ENCODE results near the gene CALU. TPM values are rescaled to one million over a fixed set of nuclear protein-coding genes. Genes with fewer than 3 reads are reported as not detected.
A peak's percentile ranks its signal among the peaks of the same experiment; 100 is the strongest.

Gene CALU
- polyA plus RNA-seq, 1 donor (not counting 4 experiments of a cell fraction or from before 2014, with no cell fraction given), result 155 TPM

- peak overlapping the region; percentile 62 to 70 (median 69) for H3K4me3 ChIP-seq (ENCODE audit: control insufficient read depth in 2 of 3, extremely low read depth in 1 of 3, insufficient read depth in 2 of 3, low read depth in 1 of 3, low read length in 3 of 3)
- peak overlapping the region; percentile 80 for H2AFZ ChIP-seq (ENCODE audit: control insufficient read depth, low read length)
- no peaks in the 10 kb centered on the region for H3K4me1 ChIP-seq (ENCODE audit: control insufficient read depth, extremely low read depth, insufficient read depth, low read length)
- no peaks in the 10 kb centered on the region for H3K36me3 ChIP-seq (ENCODE audit: control insufficient read depth in 2 of 2, extremely low read depth in 1 of 2, insufficient read depth in 2 of 2, low read length in 2 of 2)
- no peak for FAIRE-seq
- no peaks in the 10 kb centered on the region for H4K20me1 ChIP-seq (ENCODE audit: control insufficient read depth, extremely low read depth, insufficient read depth, low read length)
- no peak for TF ChIP-seq EZH2 (IDR thresholded peaks at IDR 0.05; ENCODE audit: low read length)
- TF ChIP-seq, protein P1, sequence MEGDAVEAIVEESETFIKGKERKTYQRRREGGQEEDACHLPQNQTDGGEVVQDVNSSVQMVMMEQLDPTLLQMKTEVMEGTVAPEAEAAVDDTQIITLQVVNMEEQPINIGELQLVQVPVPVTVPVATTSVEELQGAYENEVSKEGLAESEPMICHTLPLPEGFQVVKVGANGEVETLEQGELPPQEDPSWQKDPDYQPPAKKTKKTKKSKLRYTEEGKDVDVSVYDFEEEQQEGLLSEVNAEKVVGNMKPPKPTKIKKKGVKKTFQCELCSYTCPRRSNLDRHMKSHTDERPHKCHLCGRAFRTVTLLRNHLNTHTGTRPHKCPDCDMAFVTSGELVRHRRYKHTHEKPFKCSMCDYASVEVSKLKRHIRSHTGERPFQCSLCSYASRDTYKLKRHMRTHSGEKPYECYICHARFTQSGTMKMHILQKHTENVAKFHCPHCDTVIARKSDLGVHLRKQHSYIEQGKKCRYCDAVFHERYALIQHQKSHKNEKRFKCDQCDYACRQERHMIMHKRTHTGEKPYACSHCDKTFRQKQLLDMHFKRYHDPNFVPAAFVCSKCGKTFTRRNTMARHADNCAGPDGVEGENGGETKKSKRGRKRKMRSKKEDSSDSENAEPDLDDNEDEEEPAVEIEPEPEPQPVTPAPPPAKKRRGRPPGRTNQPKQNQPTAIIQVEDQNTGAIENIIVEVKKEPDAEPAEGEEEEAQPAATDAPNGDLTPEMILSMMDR (optimal IDR thresholded peaks at IDR 0.05 in 1 of 3, IDR thresholded peaks at IDR 0.05 in 1 of 3, conservative IDR thresholded peaks at IDR 0.05 in 1 of 3; ENCODE audit: extremely low read depth in 1 of 3, insufficient read depth in 2 of 3, low read length in 3 of 3), result no peak
- H3K27ac ChIP-seq (ENCODE audit: control insufficient read depth, insufficient read depth, low read length), result no peak overlapping the region
- DNase-seq (ENCODE audit: low read depth, low spot score), result no peak
- H3K79me2 ChIP-seq (ENCODE audit: control insufficient read depth, insufficient read depth, low read length), result no peaks in the 10 kb centered on the region
- no peaks in the 10 kb centered on the region for H3K9me3 ChIP-seq (ENCODE audit: control insufficient read depth, low read depth, low read length)
- peaks cover 28% of the 10 kb centered on the region for H3K27me3 ChIP-seq (ENCODE audit: control insufficient read depth, extremely low read depth, insufficient read depth, low read length)
- H3K4me2 ChIP-seq (ENCODE audit: control insufficient read depth, extremely low read depth, insufficient read depth, low read depth, low read length), result peak overlapping the region; percentile 79
- dilution Hi-C loops (cut with MboI; ENCODE audit: extremely low pct_ligation_motif_present, low sequenced_read_pairs), result no loop called here
- H3K9me1 ChIP-seq (ENCODE audit: control insufficient read depth, extremely low read depth, insufficient read depth, low read length), result no peaks in the 10 kb centered on the region
- peak overlapping the region; percentile 51 for H3K9ac ChIP-seq (ENCODE audit: control insufficient read depth, extremely low read depth, insufficient read depth, low read length)
Measured at GRCh38 chr7:128790315-128791041, 51.3 kb downstream of the CALU start.

- no peaks in the 10 kb centered on the region for H3K79me2 ChIP-seq (ENCODE audit: control insufficient read depth, insufficient read depth, low read length)
- no peak for DNase-seq (ENCODE audit: low read depth, low spot score)
- no peak for TF ChIP-seq EZH2 (IDR thresholded peaks at IDR 0.05; ENCODE audit: low read length)
- TF ChIP-seq, protein P1 (optimal IDR thresholded peaks at IDR 0.05 in 1 of 3, IDR thresholded peaks at IDR 0.05 in 1 of 3, conservative IDR thresholded peaks at IDR 0.05 in 1 of 3; ENCODE audit: extremely low read depth in 1 of 3, insufficient read depth in 2 of 3, low read length in 3 of 3), result no peak
- no peaks in the 10 kb centered on the region for H3K9me3 ChIP-seq (ENCODE audit: control insufficient read depth, low read depth, low read length)
- peak within 1 kb of the TSS; percentile 62 to 70 (median 69) for H3K4me3 ChIP-seq (ENCODE audit: control insufficient read depth in 2 of 3, extremely low read depth in 1 of 3, insufficient read depth in 2 of 3, low read depth in 1 of 3, low read length in 3 of 3)
- H3K27ac ChIP-seq (ENCODE audit: control insufficient read depth, insufficient read depth, low read length), result no peak within 1 kb of the TSS
- H4K20me1 ChIP-seq (ENCODE audit: control insufficient read depth, extremely low read depth, insufficient read depth, low read length), result no peaks in the 10 kb centered on the region
- H3K4me1 ChIP-seq (ENCODE audit: control insufficient read depth, extremely low read depth, insufficient read depth, low read length), result no peaks in the 10 kb centered on the region
- H3K27me3 ChIP-seq (ENCODE audit: control insufficient read depth, extremely low read depth, insufficient read depth, low read length), result peaks cover 28% of the 10 kb centered on the region
- peak within 1 kb of the TSS; percentile 79 for H3K4me2 ChIP-seq (ENCODE audit: control insufficient read depth, extremely low read depth, insufficient read depth, low read depth, low read length)
- peak within 1 kb of the TSS; percentile 51 for H3K9ac ChIP-seq (ENCODE audit: control insufficient read depth, extremely low read depth, insufficient read depth, low read length)
- no peaks in the 10 kb centered on the region for H3K36me3 ChIP-seq (ENCODE audit: control insufficient read depth in 2 of 2, extremely low read depth in 1 of 2, insufficient read depth in 2 of 2, low read length in 2 of 2)
- no peak for FAIRE-seq
- H2AFZ ChIP-seq (ENCODE audit: control insufficient read depth, low read length), result peak within 1 kb of the TSS; percentile 81
- no peaks in the 10 kb centered on the region for H3K9me1 ChIP-seq (ENCODE audit: control insufficient read depth, extremely low read depth, insufficient read depth, low read length)
- dilution Hi-C loops (cut with MboI; ENCODE audit: extremely low pct_ligation_motif_present, low sequenced_read_pairs), result no loop called here
Measured at GRCh38 chr7:128791121-128791971, 52.2 kb downstream of the CALU start, which contains the start of gene CCDC136. CCDC136 (plus strand) TSS chr7:128791968; CDS start chr7:128792412, 444 bp downstream.

Measured in keratinocyte (primary cell).